Adrenal gland (tissue), 5 donors: ENCODE results near the gene BBS9.

ENCODE experiments used
- POLR2A ChIP-seq, 2 donors: fragments of 450-650 bp; IDR thresholded peaks; one replicate each; pipeline ENCODE4 v1.6.1; 2017; ENCODE audit warnings: antibody characterized with exemption in 2 of 2, mild to moderate bottlenecking in 2 of 2, moderate library complexity in 1 of 2
- TF ChIP-seq, protein P1 (sequence below), 6 experiments: fragments of 450-650 bp in 4 of 6; fragments of 200-600 bp in 2 of 6; sonication (generic) in 1 of 6; IDR thresholded peaks; 1 replicate in 5 of 6; 2 replicates in 1 of 6; pipeline versions ENCODE4 v1.5.1 to v1.8.0; 2016 to 2021; ENCODE audit warnings: antibody characterized with exemption in 6 of 6, mild to moderate bottlenecking in 2 of 6, moderate library complexity in 1 of 6
- donor health status: DM: no; HTN: no; CAD: no.

DNA sequence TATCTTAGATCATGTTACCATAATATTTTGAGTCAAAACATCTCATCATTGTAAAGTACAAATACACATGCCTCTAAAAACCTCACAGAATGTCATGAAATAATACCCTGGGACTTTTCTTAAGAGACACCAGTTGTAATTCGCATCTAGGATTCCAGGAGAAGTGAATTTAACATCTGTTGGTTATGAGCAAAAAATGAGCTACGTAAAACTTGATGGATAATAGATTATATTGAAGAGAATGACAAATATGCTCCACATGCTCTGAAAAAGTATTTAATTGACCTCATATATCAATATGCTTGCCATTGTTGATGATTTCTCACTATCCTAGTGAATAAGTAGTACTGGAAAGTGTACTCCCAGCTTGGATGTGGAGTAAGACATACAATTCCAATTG lies 227.0 kb downstream of the BBS9 start:
- TF ChIP-seq, protein P1, sequence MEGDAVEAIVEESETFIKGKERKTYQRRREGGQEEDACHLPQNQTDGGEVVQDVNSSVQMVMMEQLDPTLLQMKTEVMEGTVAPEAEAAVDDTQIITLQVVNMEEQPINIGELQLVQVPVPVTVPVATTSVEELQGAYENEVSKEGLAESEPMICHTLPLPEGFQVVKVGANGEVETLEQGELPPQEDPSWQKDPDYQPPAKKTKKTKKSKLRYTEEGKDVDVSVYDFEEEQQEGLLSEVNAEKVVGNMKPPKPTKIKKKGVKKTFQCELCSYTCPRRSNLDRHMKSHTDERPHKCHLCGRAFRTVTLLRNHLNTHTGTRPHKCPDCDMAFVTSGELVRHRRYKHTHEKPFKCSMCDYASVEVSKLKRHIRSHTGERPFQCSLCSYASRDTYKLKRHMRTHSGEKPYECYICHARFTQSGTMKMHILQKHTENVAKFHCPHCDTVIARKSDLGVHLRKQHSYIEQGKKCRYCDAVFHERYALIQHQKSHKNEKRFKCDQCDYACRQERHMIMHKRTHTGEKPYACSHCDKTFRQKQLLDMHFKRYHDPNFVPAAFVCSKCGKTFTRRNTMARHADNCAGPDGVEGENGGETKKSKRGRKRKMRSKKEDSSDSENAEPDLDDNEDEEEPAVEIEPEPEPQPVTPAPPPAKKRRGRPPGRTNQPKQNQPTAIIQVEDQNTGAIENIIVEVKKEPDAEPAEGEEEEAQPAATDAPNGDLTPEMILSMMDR (IDR thresholded peaks at IDR 0.05) = no peak
- TF ChIP-seq POLR2A (IDR thresholded peaks at IDR 0.05) = no peak
